Stimulated activated CD4-positive, alpha-beta T cell treated with anti-CD3 and anti-CD28 coated beads, Interleukin-1b, Interleukin-23, amount 100 ng/mL, for 24 hours (primary cell): ENCODE measurements around the gene FEZF1.
"Not testable (repeated sequence)": the region's sequence is repeated elsewhere in the genome, so short reads cannot be mapped to it uniquely, and the experiment has no call there.

Source experiments
- DNase-seq, 4 experiments: peaks; one replicate each; pipeline ENCODE4 v3.0.0-alpha.2; 2020; ENCODE audit warnings: low read depth in 4 of 4, low spot score in 1 of 4

Gene FEZF1

GRCh38 chr7:122309421-122309820 lies 4.9 kb upstream of the FEZF1 start:
- DNase-seq, result no peak

GRCh38 chr7:122307228-122307621 lies 2.7 kb upstream of the FEZF1 start:
- DNase-seq, result no peak

GRCh38 chr7:122306320-122307227 lies 2.0 kb upstream of the FEZF1 start:
- DNase-seq, result no peak

- no peak for DNase-seq
Observed at GRCh38 chr7:122305475-122306319, 1.1 kb upstream of the FEZF1 start.

GRCh38 chr7:122304996-122305421 lies 459 bp upstream of the FEZF1 start:
- DNase-seq, result no peak

GRCh38 chr7:122303531-122304318 lies 825 bp downstream of the FEZF1 start:
- DNase-seq, result no peak

GRCh38 chr7:122302761-122303530 lies 1.6 kb downstream of the FEZF1 start:
- no peak for DNase-seq

GRCh38 chr7:122301858-122302760 lies 2.4 kb downstream of the FEZF1 start:
- no peak for DNase-seq

- no peak for DNase-seq
Observed at GRCh38 chr7:122300956-122301833, 3.4 kb downstream of the FEZF1 start.

- DNase-seq, result no peak
Observed at GRCh38 chr7:122300211-122300932, 4.2 kb downstream of the FEZF1 start.

- DNase-seq, result no peak
Observed at GRCh38 chr7:122299624-122300210, 4.8 kb downstream of the FEZF1 start.

- DNase-seq, result no peak
Observed at GRCh38 chr7:122298618-122299017, 5.9 kb downstream of the FEZF1 start.

GRCh38 chr7:122298131-122298530 lies 6.4 kb downstream of the FEZF1 start:
- no peak for DNase-seq

- DNase-seq, result no peak
Observed at GRCh38 chr7:122291189-122291588, 13.4 kb downstream of the FEZF1 start.

- no peak for DNase-seq
Observed at GRCh38 chr7:122290476-122290875, 14.1 kb downstream of the FEZF1 start.

- DNase-seq, result no peak
Observed at GRCh38 chr7:122289426-122289825, 15.1 kb downstream of the FEZF1 start.

GRCh38 chr7:122284608-122285007 lies 19.9 kb downstream of the FEZF1 start:
- DNase-seq, result not testable (repeated sequence)
